GM21381 (cell line): ENCODE results near the gene MAGEB2.
"Not testable (repeated sequence)": the region's sequence is repeated elsewhere in the genome, so short reads cannot be mapped to it uniquely, and the experiment has no call there.

ENCODE experiments used
- ATAC-seq: cut with Tn5 transposase; IDR thresholded peaks from one replicate; pipeline ENCODE4 v1.9.1; 2021; ENCODE audit warnings: mild to moderate bottlenecking, moderate library complexity; ENCODE audit not compliant: unreplicated experiment

The MAGEB2 gene

GRCh38 chrX:30215357-30215843, at the start of gene MAGEB2:
Gene MAGEB2 (plus strand): TSS chrX:30215563. CDS start chrX:30218581, 3,018 bp downstream.
- no peak for ATAC-seq

DNA sequence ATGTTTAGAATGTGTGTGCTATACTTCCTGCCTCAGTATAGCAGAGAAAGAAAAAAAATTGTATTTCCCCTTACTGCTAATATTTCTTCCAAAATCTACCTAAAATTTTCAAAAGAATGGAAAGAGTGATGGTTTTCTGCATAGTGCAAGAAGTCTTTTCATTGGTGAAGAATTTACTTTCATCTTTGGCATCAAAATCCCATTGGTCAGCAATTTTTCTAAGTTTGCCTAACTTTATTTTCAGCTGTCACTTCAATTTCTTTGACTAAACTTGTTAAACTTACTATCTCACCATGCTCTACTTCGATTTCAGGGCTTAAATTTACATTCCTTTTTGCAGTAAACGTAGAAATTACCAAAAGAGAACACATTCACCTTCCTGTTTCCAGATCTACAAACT, 44.5 kb upstream of the MAGEB2 start:
- ATAC-seq, result no peak

DNA sequence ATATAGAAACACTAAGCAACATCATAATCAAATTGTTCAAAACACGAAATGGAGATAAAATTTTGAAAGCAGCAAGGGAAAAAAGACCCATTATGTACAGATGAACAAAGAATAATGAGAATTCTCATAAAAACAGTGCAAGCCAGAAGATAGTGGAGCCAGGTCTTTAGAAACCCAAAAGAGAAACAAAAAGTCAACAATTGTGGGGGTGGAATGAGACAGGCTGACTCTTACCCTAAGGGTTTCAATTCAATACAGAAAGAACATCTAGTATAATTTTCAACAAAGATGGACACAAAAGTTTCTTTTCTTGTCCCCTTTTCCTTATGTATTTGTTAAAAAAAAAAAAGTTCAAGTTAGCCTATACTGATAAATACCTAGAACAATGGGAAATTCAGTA, 34.0 kb upstream of the MAGEB2 start:
- no peak for ATAC-seq

DNA sequence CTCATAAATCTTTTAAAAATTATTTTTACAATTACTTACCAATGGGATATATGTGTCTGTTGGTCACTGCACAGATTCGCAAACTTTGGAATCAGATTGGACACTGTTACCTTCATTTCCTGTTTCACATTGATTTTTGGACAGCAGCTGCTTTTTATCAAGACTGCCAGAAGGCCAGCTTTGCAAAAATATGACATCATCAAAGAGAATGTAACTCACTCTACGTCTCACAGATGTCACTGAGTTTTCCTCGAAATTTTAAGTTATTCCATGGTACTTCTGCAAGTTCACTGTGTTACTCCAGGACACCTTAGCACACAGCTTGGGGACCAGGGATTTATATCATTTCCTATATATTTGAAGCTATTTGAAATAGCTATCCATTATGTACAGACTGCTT, 31.8 kb upstream of the MAGEB2 start:
- no peak for ATAC-seq

GRCh38 chrX:30190426-30190825, 24.9 kb upstream of the MAGEB2 start:
- no peak for ATAC-seq

DNA sequence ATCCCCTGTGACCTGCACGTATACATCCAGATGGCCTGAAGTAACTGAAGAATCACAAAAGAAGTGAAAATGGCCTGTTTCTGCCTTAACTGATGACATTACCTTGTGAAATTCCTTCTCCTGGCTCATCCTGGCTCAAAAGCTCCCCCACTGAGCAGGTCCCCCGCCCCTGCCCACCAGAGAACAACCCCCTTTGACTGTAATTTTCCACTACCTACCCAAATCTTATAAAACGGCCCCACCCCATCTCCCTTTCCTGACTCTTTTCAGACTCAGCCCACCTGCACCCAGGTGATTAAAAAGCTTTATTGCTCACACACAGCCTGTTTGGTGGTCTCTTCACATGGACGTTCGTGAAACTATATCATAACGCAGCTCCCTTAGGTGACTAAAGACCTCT, 21.5 kb upstream of the MAGEB2 start:
- ATAC-seq, result not testable (repeated sequence)

- ATAC-seq, result no peak
Observed at GRCh38 chrX:30196322-30196721, 19.0 kb upstream of the MAGEB2 start.

- no peak for ATAC-seq
Observed at GRCh38 chrX:30212172-30212571, 3.2 kb upstream of the MAGEB2 start.

DNA sequence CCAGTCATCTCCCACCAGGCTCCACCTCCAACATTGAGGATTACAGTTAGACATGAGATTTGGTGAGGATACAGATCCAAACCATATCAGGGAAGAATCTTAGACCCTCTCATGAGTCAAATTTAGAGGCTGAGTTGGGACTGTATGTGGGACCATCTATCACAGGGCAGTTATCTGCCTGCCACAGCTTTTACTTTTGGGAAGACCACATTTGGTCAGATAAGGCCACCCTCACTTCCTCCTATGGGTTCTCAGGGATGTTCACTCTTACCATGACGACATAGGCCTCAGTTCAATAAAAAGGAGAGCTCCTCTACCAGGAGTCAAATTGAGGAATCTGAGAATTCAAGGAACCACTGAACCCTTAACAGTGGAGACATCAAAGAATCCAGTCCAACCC, 2.1 kb downstream of the MAGEB2 start:
- ATAC-seq, result no peak

DNA sequence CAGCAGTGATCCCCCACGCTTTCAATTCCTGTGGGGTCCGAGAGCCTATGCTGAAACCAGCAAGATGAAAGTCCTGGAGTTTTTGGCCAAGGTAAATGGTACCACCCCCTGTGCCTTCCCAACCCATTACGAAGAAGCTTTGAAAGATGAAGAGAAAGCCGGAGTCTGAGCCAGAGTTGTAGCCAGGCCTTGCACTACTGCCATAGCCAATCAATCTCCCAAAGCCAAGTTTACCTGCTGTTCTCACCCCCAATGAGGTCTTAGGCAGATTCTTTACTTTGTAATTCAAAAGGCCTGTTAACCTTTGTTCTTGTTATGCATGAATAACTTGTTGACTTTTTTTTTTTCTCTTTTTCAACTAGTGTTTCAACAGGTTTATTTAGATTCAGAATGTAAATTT, 4.0 kb downstream of the MAGEB2 start:
- ATAC-seq, result no peak

DNA sequence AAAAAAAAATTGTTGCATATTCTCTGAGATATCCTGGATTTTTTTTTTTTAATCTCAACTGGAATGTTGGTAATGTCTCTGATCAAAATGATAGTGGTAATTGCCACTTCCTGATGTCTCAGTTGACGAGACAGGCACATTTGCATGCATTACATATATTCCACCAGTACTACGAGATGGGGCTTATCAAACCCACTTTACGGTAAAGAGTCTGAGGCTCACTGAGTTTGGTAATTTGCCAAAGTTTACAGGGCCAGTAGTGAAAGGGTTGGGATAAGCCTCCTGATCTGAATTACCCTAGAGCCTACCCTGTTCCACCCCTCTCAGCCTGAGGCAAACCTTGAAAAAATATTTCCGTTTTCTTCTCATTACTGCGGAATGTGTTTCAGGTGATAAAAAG, 5.3 kb downstream of the MAGEB2 start:
- no peak for ATAC-seq

DNA sequence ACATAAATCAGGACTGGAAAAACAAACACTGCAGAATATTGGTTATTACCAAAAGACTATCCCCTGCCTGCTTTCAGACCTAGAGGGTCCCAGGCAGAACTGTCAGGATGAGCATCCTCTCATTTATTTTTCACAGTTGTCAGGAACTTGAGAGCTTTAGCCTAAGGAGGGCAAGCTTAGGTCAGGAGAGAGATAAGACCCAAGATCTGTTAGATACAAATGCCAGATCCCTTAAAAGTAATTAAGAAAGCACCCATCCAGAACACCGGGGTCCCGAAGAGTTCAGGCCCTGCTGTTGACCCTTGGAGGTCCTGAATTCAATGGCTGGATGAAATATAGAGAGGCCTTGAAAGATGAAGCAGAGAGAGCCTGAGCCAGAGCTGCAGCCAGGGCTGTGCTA, 9.2 kb downstream of the MAGEB2 start:
- ATAC-seq, result no peak

- ATAC-seq, result no peak
Observed at GRCh38 chrX:30228526-30228925, 13.2 kb downstream of the MAGEB2 start.

DNA sequence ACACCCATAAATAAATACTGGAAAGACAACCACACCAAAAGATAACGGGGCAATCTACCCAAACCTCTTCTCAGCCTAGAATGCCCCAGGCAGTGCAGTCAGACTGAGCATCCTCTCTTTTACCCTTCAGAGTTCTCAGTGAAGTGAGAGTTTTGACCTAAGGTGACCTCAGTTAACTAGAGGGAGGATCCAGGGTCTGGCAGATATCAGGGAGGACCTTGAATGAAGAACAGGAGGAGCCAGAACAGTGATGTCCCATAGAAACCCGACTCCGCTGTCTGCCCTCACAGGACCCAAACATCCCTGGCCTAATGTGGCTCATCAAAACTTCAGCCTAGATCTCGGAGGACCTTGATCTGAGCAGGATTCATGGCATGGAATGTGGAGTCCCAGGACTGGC, 15.0 kb downstream of the MAGEB2 start, which contains the start of gene MAGEB3:
Gene MAGEB3, plus strand, starts transcription at position 263 of the 400 bp plus-strand sequence. CDS start 5,268 bp downstream, outside the sequence.
- no peak for ATAC-seq

DNA sequence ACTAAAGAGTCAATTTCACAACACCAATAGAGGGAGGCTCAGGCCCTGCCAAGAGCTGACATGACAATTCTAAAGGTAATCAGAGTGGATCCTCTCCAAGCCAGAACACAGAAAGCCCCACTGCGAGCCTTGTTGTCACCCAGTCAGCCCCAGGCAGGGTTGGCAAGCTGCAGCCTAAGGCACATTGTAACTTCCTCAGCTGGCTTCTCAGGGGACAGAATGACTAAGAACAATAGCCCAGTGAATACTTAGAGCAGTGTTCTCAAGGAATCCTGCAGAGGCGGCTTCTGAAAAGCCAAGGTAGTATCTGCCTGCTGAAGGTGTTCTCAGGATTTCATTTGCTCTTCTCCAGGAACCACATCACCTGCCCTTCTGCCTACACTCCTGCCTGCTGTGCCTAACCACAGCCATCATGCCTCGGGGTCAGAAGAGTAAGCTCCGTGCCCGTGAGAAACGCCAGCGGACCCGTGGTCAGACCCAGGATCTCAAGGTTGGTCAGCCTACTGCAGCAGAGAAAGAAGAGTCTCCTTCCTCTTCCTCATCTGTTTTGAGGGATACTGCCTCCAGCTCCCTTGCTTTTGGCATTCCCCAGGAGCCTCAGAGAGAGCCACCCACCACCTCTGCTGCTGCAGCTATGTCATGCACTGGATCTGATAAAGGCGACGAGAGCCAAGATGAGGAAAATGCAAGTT, 26.5 kb downstream of the MAGEB2 start, which contains the start of gene MAGEB4:
Gene MAGEB4, plus strand, starts transcription at position 277 of the 692 bp plus-strand sequence. Its CDS starts 136 bp downstream, at position 413.
- no peak for ATAC-seq

DNA sequence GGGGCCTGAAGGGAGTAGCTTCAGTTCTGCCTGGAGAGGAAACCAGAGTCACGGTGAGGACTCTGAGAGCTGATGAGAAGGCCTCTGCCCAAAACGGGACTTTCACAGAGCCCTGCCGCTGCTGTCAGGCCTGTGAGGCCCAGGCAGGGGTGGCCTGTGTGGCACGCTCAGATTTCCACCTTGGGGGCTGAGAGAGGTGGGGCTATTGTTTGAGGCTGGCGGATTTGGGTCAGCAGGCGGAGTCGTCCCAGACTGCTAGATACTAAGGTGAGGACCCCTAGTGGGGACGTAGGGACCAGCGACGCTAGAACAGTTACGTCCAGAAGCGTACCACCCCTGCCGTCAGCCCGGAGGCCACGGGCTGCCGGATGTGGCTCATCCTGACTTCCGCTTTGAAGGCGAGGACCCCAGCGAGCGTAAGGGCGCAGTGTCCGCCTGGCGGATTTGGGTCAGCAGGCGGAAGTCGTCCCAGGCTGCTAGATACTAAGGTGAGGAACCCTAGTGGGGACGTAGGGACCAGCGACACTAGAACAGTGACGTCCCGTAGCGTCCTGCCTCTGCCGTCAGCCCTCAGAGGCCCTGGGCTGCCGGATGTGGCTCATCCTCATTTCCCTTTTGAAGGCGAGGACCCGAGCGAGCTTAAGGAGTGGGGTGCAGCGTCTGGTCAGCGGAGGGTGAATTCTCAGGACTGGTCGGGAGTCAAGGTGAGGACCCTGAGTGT, 31.6 kb downstream of the MAGEB2 start, which contains the start of gene MAGEB1:
Gene MAGEB1, plus strand, starts transcription at position 378 of the 721 bp plus-strand sequence. CDS start 3,348 bp downstream, outside the sequence.
- ATAC-seq, result no peak

- ATAC-seq, result no peak
Observed at GRCh38 chrX:30248854-30249253, 33.5 kb downstream of the MAGEB2 start.

DNA sequence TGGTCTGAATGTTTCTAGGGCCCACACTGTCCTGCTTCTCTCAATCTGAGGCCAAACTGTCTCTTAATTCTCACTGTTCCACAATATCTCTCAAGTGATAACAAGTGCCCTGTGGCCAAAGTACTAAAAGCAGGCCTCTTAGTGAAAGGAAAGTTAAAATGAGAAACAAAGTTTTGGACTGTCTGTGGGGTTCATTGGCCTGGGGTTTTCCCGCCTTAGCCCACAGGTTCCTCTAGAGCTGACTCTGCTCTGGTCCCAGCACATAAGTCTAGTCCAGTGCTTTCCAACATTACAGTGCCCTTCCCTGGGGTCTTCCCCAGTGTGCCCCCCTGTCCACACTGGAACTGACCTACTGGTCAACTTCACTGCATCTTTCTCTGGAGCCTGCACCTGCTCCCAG, 37.9 kb downstream of the MAGEB2 start:
- peak; percentile 59 for ATAC-seq

DNA sequence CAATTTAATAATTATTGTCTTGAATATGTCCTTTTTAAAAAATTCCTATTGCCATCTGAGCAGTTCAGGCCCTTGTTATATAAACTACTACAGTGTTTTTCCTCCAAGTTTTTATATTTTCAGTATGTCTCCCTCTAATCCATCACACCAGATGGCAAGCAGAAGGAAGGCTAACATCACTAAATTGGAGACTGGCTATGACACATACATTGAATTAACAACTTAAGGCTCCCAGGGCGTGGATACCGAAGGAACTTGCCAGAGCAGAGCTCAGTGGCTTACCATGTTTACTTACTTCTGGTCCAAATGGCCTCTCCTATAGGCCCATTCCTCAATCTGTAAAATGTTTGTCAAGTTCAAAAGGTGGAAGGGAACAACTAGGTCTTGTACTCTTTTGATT, 44.6 kb downstream of the MAGEB2 start:
- no peak for ATAC-seq

- no peak for ATAC-seq
Observed at GRCh38 chrX:30261012-30261411, 45.6 kb downstream of the MAGEB2 start.

- no peak for ATAC-seq
Observed at GRCh38 chrX:30262763-30263162, 47.4 kb downstream of the MAGEB2 start.
